HEK293 (cell line): ENCODE measurements around the gene LCN12.

Experiments used
- CTCF ChIA-PET: fragments of 350-600 bp; formaldehyde crosslinking; extraction: SDS; loops from one replicate; lab custom pipeline; 2021; ENCODE audit warnings: antibody characterized with exemption; lab: Yijun Ruan, JAX
- POLR2A ChIA-PET: fragments of 300-600 bp; formaldehyde crosslinking; extraction: SDS; loops from one replicate; lab custom pipeline; 2020; ENCODE audit warnings: antibody characterized with exemption, inconsistent platforms; lab: Yijun Ruan, JAX
- H3K27ac ChIP-seq: fragments of 200-500 bp; sonication (Bioruptor generic); 2 replicates; pipeline ENCODE4 v1.5.1; 2014; ENCODE audit warnings: low read depth, low read length, control low read depth, inconsistent platforms; ENCODE audit errors: extremely low read depth
- H3K36me3 ChIP-seq, 2 experiments: fragments of 200-500 bp in 1 of 2; sonication (Bioruptor generic) in 1 of 2; 1 replicate in 1 of 2; 2 replicates in 1 of 2; pipeline ENCODE4 v1.5.1; 2014 to 2017; ENCODE audit warnings: inconsistent platforms in 2 of 2, low read length in 2 of 2; ENCODE audit not compliant: control insufficient read depth in 2 of 2, insufficient read depth in 1 of 2
- H3K4me1 ChIP-seq: fragments of 200-500 bp; sonication (Bioruptor generic); 2 replicates; pipeline ENCODE4 v1.5.1; 2014; ENCODE audit warnings: mild to moderate bottlenecking, low read length, inconsistent platforms; ENCODE audit not compliant: control insufficient read depth, insufficient read depth
- H3K4me3 ChIP-seq: 2 replicates; pipeline ENCODE4 v1.5.1; 2011; ENCODE audit warnings: low read depth, mild to moderate bottlenecking, control low read depth, low read length, moderate library complexity
- H3K9me3 ChIP-seq: fragments of 200-500 bp; sonication (Bioruptor generic); 2 replicates; pipeline ENCODE4 v1.5.1; 2014; ENCODE audit warnings: low read depth, low read length, inconsistent platforms; ENCODE audit not compliant: control insufficient read depth, insufficient read depth
- ATF2 ChIP-seq: fragments of 450-650 bp; formaldehyde crosslinking; IDR thresholded peaks from 2 replicates; pipeline ENCODE4 v1.5.1; 2016; ENCODE audit warnings: missing biosample characterization, missing genetic modification characterization, low read depth
- BCL11A ChIP-seq: fragments of 450-650 bp; formaldehyde crosslinking; IDR thresholded peaks from 2 replicates; pipeline ENCODE4 v1.5.1; 2016; ENCODE audit warnings: low read depth, missing biosample characterization, missing genetic modification characterization
- IKZF3 ChIP-seq: fragments of 450-650 bp; IDR thresholded peaks from 2 replicates; pipeline ENCODE4 v1.5.0; 2018; ENCODE audit warnings: missing biosample characterization, mild to moderate bottlenecking, missing genetic modification characterization, moderate library complexity
- MYNN ChIP-seq: fragments of 450-650 bp; formaldehyde crosslinking; IDR thresholded peaks from 2 replicates; pipeline ENCODE4 v1.5.1; 2016; ENCODE audit warnings: missing biosample characterization, missing genetic modification characterization, borderline replicate concordance
- PRDM10 ChIP-seq: fragments of 450-650 bp; formaldehyde crosslinking; IDR thresholded peaks from 2 replicates; pipeline ENCODE4 v1.5.1; 2016; ENCODE audit warnings: missing biosample characterization, missing genetic modification characterization
- SCRT1 ChIP-seq: fragments of 450-650 bp; formaldehyde crosslinking; IDR thresholded peaks from 2 replicates; pipeline ENCODE4 v1.5.1; 2016; ENCODE audit warnings: missing biosample characterization, missing genetic modification characterization, borderline replicate concordance
- SP3 ChIP-seq: fragments of 450-650 bp; formaldehyde crosslinking; IDR thresholded peaks from 2 replicates; pipeline ENCODE4 v1.5.1; 2016; ENCODE audit warnings: missing biosample characterization, missing genetic modification characterization
- SP7 ChIP-seq: fragments of 450-650 bp; formaldehyde crosslinking; IDR thresholded peaks from 2 replicates; pipeline ENCODE4 v1.5.1; 2016; ENCODE audit warnings: missing biosample characterization, missing genetic modification characterization
- TCF7L2 ChIP-seq: IDR thresholded peaks from 2 replicates; pipeline ENCODE4 v1.6.1; 2011; ENCODE audit warnings: low read depth, mild to moderate bottlenecking, inconsistent platforms, low read length, moderate library complexity, borderline replicate concordance
- ZEB2 ChIP-seq: fragments of 450-650 bp; formaldehyde crosslinking; IDR thresholded peaks from 2 replicates; pipeline ENCODE4 v1.5.1; 2016; ENCODE audit warnings: missing biosample characterization, missing genetic modification characterization
- ZFP41 ChIP-seq: fragments of 450-650 bp; formaldehyde crosslinking; IDR thresholded peaks from 2 replicates; pipeline ENCODE4 v1.5.1; 2016; ENCODE audit warnings: missing biosample characterization, missing genetic modification characterization, borderline replicate concordance
- ZIC2 ChIP-seq: fragments of 450-650 bp; formaldehyde crosslinking; IDR thresholded peaks from 2 replicates; pipeline ENCODE4 v1.5.1; 2016; ENCODE audit warnings: missing biosample characterization, missing genetic modification characterization
- ZNF18 ChIP-seq: fragments of 450-650 bp; formaldehyde crosslinking; IDR thresholded peaks from 2 replicates; pipeline ENCODE4 v1.5.1; 2016; ENCODE audit warnings: missing biosample characterization, missing genetic modification characterization
- ZNF23 ChIP-seq: fragments of 450-650 bp; formaldehyde crosslinking; IDR thresholded peaks from 2 replicates; pipeline ENCODE4 v1.5.1; 2016; ENCODE audit warnings: missing biosample characterization, missing genetic modification characterization, borderline replicate concordance
- ZNF549 ChIP-seq: fragments of 450-650 bp; IDR thresholded peaks from 2 replicates; pipeline ENCODE4 v1.5.1; 2018; ENCODE audit warnings: missing biosample characterization, missing genetic modification characterization, mild to moderate bottlenecking, inconsistent platforms, moderate library complexity
- ZNF555 ChIP-seq: fragments of 450-650 bp; formaldehyde crosslinking; conservative IDR thresholded peaks from 2 replicates; pipeline ENCODE4 v1.5.1; 2017; ENCODE audit warnings: missing biosample characterization, mild to moderate bottlenecking, missing genetic modification characterization, inconsistent platforms
- ZNF561 ChIP-seq: fragments of 450-650 bp; IDR thresholded peaks from 2 replicates; pipeline ENCODE4 v1.5.1; 2018; ENCODE audit warnings: missing biosample characterization, missing genetic modification characterization, borderline replicate concordance
- ZNF658 ChIP-seq: fragments of 450-650 bp; formaldehyde crosslinking; IDR thresholded peaks from 2 replicates; pipeline ENCODE4; 2016; ENCODE audit warnings: missing biosample characterization, missing genetic modification characterization
- ZSCAN16 ChIP-seq: fragments of 450-650 bp; formaldehyde crosslinking; IDR thresholded peaks from 2 replicates; pipeline ENCODE4 v1.5.1; 2016; ENCODE audit warnings: missing biosample characterization, missing genetic modification characterization

Gene LCN12

GRCh38 chr9:136935651-136936050 is 16.4 kb upstream of the LCN12 start:
- no peak overlapping the region for H3K4me3 ChIP-seq
- no peak for TF ChIP-seq ZNF18 (tag by site-specific recombination)
- TF ChIP-seq SP3 (tag by site-specific recombination) = no peak
- no peak for TF ChIP-seq ZSCAN16
- no peak for TF ChIP-seq IKZF3 (tag by site-specific recombination)
- no peak for TF ChIP-seq ZNF658 (tag by site-specific recombination)
- no peak for TF ChIP-seq BCL11A
- no peaks in the 10 kb centered on the region for H3K9me3 ChIP-seq
- ChIA-PET CTCF (interaction anchor here (1.2 kb wide), 1 partner anchor 8 kb away, joined by 3 read pairs; no protein-coding TSS in a partner anchor), POLR2A (interaction anchor here (0.7 kb wide), 1 partner anchor 96 kb away, joined by 4 read pairs; no protein-coding TSS in a partner anchor)
- H3K4me1 ChIP-seq = no peaks in the 10 kb centered on the region
- H3K27ac ChIP-seq = no peak overlapping the region
- H3K36me3 ChIP-seq = peaks cover 0 to 25% of the 10 kb centered on the region in 2 experiments; a peak in 2 of 3 replicates

GRCh38 chr9:136936645-136937170 is 15.4 kb upstream of the LCN12 start:
- peaks cover 0 to 36% of the 10 kb centered on the region in 2 experiments; a peak in 1 of 3 replicates for H3K36me3 ChIP-seq
- no peak for TF ChIP-seq TCF7L2
- no peak for TF ChIP-seq ZEB2 (tag by site-specific recombination)
- no peak for TF ChIP-seq ZNF23
- no peak for TF ChIP-seq ZNF549 (tag by site-specific recombination)
- TF ChIP-seq ZIC2 (tag by site-specific recombination) = no peak
- no peak for TF ChIP-seq MYNN
- no peak for TF ChIP-seq ZFP41 (tag by site-specific recombination)
- TF ChIP-seq ATF2 = no peak
- no peak for TF ChIP-seq ZNF555 (tag by site-specific recombination)
- no peak for TF ChIP-seq PRDM10 (tag by site-specific recombination)
- no peak for TF ChIP-seq ZNF561 (tag by site-specific recombination)
- no peak for TF ChIP-seq SCRT1
- TF ChIP-seq SP7 (tag by site-specific recombination) = no peak
- H3K4me3 ChIP-seq = no peak overlapping the region
- H3K27ac ChIP-seq = no peak overlapping the region
- H3K9me3 ChIP-seq = no peaks in the 10 kb centered on the region
- no peaks in the 10 kb centered on the region for H3K4me1 ChIP-seq
- ChIA-PET CTCF (interaction anchor here (0.7 to 1.1 kb wide), 3 partner anchors 8 to 98 kb away, joined by 3 read pairs; partner anchors contain the start of gene C8G), POLR2A (interaction anchor here (0.6 to 1.4 kb wide), 2 partner anchors 9 to 41 kb away, joined by 4 to 5 read pairs; no protein-coding TSS in a partner anchor)
